Brain pericyte (primary cell): ENCODE measurements around the gene FBXO41.
A peak's percentile ranks its signal among the peaks of the same experiment; 100 is the strongest.

ENCODE experiments used
- DNase-seq: peaks from one replicate; pipeline ENCODE4 v3.0.0-alpha.2; 2012; ENCODE audit warnings: low read depth, low spot score

Gene FBXO41

GRCh38 chr2:73212448-73213176 lies 71.7 kb downstream of the FBXO41 start:
- peak; percentile 34 for DNase-seq

DNA sequence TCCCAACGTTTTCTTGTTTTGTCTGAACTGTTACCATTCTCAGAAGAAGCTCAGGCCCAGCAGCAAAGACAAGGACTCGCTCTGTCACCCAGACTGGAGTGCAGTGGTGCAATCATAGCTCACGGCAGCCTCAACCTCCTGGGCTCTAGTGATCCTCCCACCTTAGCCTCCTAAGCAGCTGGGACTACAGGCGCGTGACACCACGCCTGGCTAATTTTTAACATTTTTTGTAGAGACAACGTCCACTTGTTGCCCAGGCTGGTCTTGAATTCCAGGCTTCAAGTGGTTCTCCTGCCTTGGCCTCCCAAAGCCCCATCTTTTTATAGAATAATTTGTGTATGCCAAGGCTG lies 72.2 kb downstream of the FBXO41 start:
- no peak for DNase-seq

- no peak for DNase-seq
Measured at GRCh38 chr2:73210696-73211095, 73.6 kb downstream of the FBXO41 start.

- DNase-seq = no peak
Measured at GRCh38 chr2:73210019-73210418, 74.3 kb downstream of the FBXO41 start.

DNA sequence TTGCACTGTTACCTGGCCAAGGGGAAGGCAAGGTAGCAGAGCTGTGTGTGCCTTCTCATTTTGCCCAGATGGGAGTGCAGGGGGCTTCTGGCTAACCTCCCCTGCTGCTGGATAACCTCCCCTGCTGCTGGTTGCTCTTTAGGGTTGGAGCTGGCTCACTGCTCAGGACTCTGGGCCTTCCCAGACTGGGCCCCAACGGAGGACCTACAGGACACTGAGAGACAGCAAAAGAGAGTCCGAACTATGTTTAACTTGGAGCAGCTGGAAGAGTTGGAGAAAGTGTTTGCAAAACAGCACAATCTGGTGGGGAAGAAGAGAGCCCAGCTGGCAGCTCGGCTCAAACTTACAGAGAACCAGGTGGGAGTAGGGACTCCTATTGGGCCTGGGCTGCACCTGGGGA lies 76.0 kb downstream of the FBXO41 start:
- DNase-seq = no peak

DNA sequence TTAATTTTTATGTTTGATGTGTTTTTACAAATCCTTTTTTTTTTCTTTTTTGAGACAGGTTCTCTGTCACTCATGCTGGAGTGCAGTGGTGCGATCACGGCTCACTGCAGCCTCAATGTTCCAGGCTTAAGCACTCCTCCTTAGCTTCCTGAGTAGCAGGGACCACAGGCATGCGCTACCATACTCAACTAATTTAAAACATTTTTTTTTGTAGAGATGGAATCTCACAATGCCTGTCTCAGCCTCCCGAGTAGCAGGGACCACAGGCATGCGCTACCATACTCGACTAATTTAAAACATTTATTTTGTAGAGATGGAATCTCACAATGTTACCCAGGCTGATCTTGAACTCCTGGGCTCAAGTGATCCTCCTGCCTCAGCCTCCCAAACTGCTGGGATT lies 78.7 kb downstream of the FBXO41 start:
- no peak for DNase-seq
